Neural progenitor cell (in vitro differentiated cells): Measurements from ENCODE around the gene NPM1.
"Not testable (repeated sequence)": the region's sequence is repeated elsewhere in the genome, so short reads cannot be mapped to it uniquely, and the experiment has no call there.

ENCODE experiments used
- EZH2phosphoT487 ChIP-seq: fragments of 200-600 bp; sonication (generic); IDR thresholded peaks from 2 replicates; pipeline ENCODE4 v1.6.1; 2017; ENCODE audit warnings: antibody characterized with exemption
- TF ChIP-seq, protein P1 (sequence below): fragments of 200-600 bp; sonication (generic); IDR thresholded peaks from 2 replicates; pipeline ENCODE4 v1.5.1; 2017; ENCODE audit warnings: antibody characterized with exemption, mild to moderate bottlenecking

- TF ChIP-seq, protein P1, sequence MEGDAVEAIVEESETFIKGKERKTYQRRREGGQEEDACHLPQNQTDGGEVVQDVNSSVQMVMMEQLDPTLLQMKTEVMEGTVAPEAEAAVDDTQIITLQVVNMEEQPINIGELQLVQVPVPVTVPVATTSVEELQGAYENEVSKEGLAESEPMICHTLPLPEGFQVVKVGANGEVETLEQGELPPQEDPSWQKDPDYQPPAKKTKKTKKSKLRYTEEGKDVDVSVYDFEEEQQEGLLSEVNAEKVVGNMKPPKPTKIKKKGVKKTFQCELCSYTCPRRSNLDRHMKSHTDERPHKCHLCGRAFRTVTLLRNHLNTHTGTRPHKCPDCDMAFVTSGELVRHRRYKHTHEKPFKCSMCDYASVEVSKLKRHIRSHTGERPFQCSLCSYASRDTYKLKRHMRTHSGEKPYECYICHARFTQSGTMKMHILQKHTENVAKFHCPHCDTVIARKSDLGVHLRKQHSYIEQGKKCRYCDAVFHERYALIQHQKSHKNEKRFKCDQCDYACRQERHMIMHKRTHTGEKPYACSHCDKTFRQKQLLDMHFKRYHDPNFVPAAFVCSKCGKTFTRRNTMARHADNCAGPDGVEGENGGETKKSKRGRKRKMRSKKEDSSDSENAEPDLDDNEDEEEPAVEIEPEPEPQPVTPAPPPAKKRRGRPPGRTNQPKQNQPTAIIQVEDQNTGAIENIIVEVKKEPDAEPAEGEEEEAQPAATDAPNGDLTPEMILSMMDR, result not testable (repeated sequence)
- not testable (repeated sequence) for TF ChIP-seq EZH2phosphoT487
These were observed 26.5 kb upstream of the NPM1 start for GRCh38 chr5:171361151-171361550.
